ENCODE results near the gene CLDN20. TPM values are rescaled to one million over a fixed set of nuclear protein-coding genes. Genes with fewer than 3 reads are reported as not detected.

CLDN20 gene
- total RNA-seq, 2 experiments from 2014 or later = not detected

GRCh38 chr6:155271145-155271544 lies 7.3 kb downstream of the CLDN20 start:
- DNase-seq = no peak
- Mint-ChIP-seq H3K36me3 (peaks cover 25% of the 10 kb centered on the region), H3K4me3 (no peak overlapping the region), H3K4me1 (peaks cover 10% of the 10 kb centered on the region), H3K9me3 (no peaks in the 10 kb centered on the region), H3K27ac (no peak overlapping the region), H3K27me3 (no peaks in the 10 kb centered on the region)

- H3K4me3 Mint-ChIP-seq = no peak overlapping the region
- no peak for DNase-seq
- no peaks in the 10 kb centered on the region for H3K9me3 Mint-ChIP-seq
- H3K27ac Mint-ChIP-seq = peak overlapping the region; percentile 61
- H3K36me3 Mint-ChIP-seq = peaks cover 21% of the 10 kb centered on the region
- H3K4me1 Mint-ChIP-seq = peaks cover 11% of the 10 kb centered on the region
- H3K27me3 Mint-ChIP-seq = no peaks in the 10 kb centered on the region
Measured at GRCh38 chr6:155272353-155273232, 8.8 kb downstream of the CLDN20 start.

DNA sequence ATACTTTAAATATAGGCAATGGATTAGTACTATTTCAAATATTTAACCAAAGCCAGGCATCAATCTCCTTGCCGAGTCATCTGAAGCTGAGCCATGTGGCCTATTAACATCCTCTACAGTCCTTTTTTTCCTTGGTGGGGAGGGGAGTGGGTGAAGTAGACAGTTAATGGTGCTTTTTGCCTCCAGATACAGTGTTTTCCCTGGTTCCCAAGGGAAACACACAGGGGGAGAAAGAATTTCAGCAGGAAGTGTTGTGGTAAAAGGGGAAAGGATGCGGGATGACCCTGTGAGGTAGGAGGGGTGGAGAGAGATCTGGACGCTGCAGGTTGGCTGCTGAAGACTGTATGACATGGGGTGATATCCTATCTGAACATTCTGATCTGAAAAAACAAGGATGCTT lies 9.6 kb downstream of the CLDN20 start:
- H3K27ac Mint-ChIP-seq = peak overlapping the region; percentile 1
- H3K9me3 Mint-ChIP-seq = no peaks in the 10 kb centered on the region

GRCh38 chr6:155274106-155274505 lies 10.3 kb downstream of the CLDN20 start:
- no peak for DNase-seq
- Mint-ChIP-seq H3K36me3 (peaks cover 21% of the 10 kb centered on the region), H3K4me3 (no peak overlapping the region), H3K4me1 (peaks cover 7% of the 10 kb centered on the region), H3K9me3 (no peaks in the 10 kb centered on the region), H3K27ac (no peak overlapping the region), H3K27me3 (no peaks in the 10 kb centered on the region)

More for the DNA sequence above, 9.6 kb downstream of the CLDN20 start:
- Mint-ChIP-seq H3K4me3 (no peak overlapping the region), H3K36me3 (peaks cover 21% of the 10 kb centered on the region), H3K27me3 (no peaks in the 10 kb centered on the region), H3K4me1 (peaks cover 7% of the 10 kb centered on the region)
- no peak for DNase-seq

DNA sequence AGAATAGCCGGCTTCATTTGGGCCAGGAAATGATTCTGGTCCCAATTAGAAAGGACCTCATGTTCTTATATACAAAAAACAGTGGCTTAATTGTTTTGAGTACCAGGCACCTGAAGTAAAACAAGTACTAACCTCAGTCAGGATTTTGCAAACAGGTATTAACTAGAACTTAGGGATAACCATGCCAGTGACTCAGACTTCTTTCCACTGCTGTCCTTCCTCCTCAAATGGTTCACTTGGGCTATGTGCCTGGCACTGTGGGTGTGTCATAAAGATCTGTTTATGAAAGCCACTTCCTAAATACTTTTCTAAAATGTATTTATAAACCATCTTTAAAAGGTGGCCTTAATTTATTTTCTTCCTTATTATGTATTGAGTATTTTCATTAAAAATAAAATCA lies 10.7 kb downstream of the CLDN20 start:
- Mint-ChIP-seq H3K9me3 (no peaks in the 10 kb centered on the region), H3K27me3 (no peaks in the 10 kb centered on the region), H3K36me3 (peaks cover 21% of the 10 kb centered on the region), H3K4me3 (no peak overlapping the region), H3K4me1 (peaks cover 9% of the 10 kb centered on the region), H3K27ac (no peak overlapping the region)
- no peak for DNase-seq

GRCh38 chr6:155275808-155276480 lies 12.1 kb downstream of the CLDN20 start:
- peaks cover 9% of the 10 kb centered on the region for H3K4me1 Mint-ChIP-seq
- DNase-seq = no peak
- peaks cover 23% of the 10 kb centered on the region for H3K36me3 Mint-ChIP-seq
- H3K9me3 Mint-ChIP-seq = no peaks in the 10 kb centered on the region
- no peak overlapping the region for H3K27ac Mint-ChIP-seq
- no peaks in the 10 kb centered on the region for H3K27me3 Mint-ChIP-seq
- no peak overlapping the region for H3K4me3 Mint-ChIP-seq

DNA sequence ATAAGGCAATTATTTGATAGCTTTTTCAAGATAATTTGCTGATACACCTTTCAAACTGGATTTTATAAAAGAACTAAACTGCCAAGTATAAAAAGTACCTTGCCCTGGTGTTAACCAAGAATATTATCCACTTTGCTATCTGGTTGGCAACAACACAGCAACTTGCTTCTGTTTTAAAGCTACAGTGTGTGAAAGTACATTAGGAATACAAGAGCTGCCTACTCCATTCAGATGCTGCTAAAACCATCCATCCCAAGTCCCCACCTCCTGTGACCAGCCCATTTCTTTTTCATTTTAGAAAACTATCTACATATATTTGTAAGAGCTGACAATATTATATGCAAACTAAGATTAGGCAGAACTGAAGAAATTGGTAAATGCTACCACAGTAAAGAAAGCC lies 12.8 kb downstream of the CLDN20 start:
- H3K9me3 Mint-ChIP-seq = no peaks in the 10 kb centered on the region
- H3K4me1 Mint-ChIP-seq = peaks cover 9% of the 10 kb centered on the region
- no peak overlapping the region for H3K4me3 Mint-ChIP-seq
- peaks cover 27% of the 10 kb centered on the region for H3K36me3 Mint-ChIP-seq
- no peak for DNase-seq
- no peak overlapping the region for H3K27ac Mint-ChIP-seq
- no peaks in the 10 kb centered on the region for H3K27me3 Mint-ChIP-seq

GRCh38 chr6:155278319-155279049 lies 14.7 kb downstream of the CLDN20 start:
- Mint-ChIP-seq H3K9me3 (no peaks in the 10 kb centered on the region), H3K27ac (no peak overlapping the region), H3K36me3 (peaks cover 27% of the 10 kb centered on the region), H3K27me3 (no peaks in the 10 kb centered on the region), H3K4me1 (peaks cover 5% of the 10 kb centered on the region), H3K4me3 (no peak overlapping the region)
- DNase-seq = no peak

DNA sequence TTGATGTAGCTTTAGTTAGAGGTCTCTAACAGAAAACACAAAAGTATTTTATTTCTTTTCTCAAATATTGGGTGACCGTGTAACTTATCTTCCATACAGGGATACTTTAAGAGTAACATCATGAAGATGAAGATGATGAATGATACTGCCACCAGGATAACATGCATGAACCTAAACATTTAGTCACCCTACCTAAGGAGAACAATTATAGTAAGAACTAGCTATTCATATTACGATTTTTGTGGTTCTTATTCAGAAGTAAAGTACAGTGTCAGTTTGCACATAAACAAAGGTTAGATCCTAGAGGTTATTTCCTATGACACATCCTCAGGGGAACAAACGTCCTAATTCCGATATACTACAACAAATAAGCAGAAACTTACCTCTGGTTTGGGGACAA lies 21.0 kb downstream of the CLDN20 start:
- no peak overlapping the region for H3K27ac Mint-ChIP-seq
- H3K36me3 Mint-ChIP-seq = peaks cover 22% of the 10 kb centered on the region
- no peak overlapping the region for H3K4me3 Mint-ChIP-seq
- H3K9me3 Mint-ChIP-seq = no peaks in the 10 kb centered on the region
- no peak for DNase-seq
- no peaks in the 10 kb centered on the region for H3K27me3 Mint-ChIP-seq
- H3K4me1 Mint-ChIP-seq = peaks cover 5% of the 10 kb centered on the region

GRCh38 chr6:155287762-155288161 lies 23.9 kb downstream of the CLDN20 start:
- Mint-ChIP-seq H3K4me3 (no peak overlapping the region), H3K36me3 (peaks cover 23% of the 10 kb centered on the region), H3K9me3 (no peaks in the 10 kb centered on the region), H3K27me3 (no peaks in the 10 kb centered on the region), H3K4me1 (peaks cover 6% of the 10 kb centered on the region), H3K27ac (no peak overlapping the region)
- DNase-seq = no peak

DNA sequence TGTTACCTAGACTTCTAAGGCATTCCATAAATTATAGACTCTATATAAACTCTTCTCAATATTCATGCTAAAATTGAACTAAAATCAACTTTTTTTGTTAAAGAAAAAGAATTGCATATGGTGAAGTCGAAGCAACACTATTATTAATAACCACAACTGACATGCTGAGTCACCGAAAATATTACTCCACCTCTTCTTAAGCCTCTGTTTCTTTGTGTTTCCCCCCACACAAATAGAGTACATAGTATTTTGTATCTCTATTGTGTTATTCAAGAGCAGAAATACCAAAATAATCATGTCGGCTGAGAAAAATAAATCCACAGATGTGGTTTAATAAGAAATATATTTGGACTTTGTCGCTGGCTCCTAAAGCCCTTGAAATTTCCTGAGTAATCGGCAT lies 26.7 kb downstream of the CLDN20 start:
- Mint-ChIP-seq H3K27ac (no peak overlapping the region), H3K9me3 (no peaks in the 10 kb centered on the region), H3K4me3 (no peak overlapping the region), H3K27me3 (no peaks in the 10 kb centered on the region), H3K4me1 (peaks cover 6% of the 10 kb centered on the region), H3K36me3 (peaks cover 28% of the 10 kb centered on the region)
- no peak for DNase-seq

DNA sequence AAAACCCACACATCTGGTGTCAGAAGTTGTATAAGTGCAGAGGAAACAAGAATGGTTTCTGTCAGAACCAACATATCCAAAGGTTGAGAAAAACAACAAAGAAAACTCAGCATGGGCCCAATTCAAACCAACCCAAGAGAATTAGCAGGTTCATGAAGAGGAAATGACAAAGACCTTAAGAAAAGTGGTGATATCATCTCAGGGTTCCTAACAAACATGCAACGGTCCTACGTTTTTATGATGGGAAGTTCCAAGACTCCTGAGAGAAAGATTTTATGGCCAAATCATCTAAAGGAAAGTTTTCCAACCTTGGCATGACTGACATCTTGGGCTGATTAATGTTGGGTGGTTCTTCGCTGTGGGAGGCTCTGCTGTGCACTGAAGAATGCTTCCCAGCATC lies 27.5 kb downstream of the CLDN20 start:
- Mint-ChIP-seq H3K27me3 (no peaks in the 10 kb centered on the region), H3K9me3 (no peaks in the 10 kb centered on the region), H3K4me3 (no peak overlapping the region), H3K27ac (no peak overlapping the region), H3K36me3 (peaks cover 28% of the 10 kb centered on the region), H3K4me1 (peaks cover 6% of the 10 kb centered on the region)
- no peak for DNase-seq

DNA sequence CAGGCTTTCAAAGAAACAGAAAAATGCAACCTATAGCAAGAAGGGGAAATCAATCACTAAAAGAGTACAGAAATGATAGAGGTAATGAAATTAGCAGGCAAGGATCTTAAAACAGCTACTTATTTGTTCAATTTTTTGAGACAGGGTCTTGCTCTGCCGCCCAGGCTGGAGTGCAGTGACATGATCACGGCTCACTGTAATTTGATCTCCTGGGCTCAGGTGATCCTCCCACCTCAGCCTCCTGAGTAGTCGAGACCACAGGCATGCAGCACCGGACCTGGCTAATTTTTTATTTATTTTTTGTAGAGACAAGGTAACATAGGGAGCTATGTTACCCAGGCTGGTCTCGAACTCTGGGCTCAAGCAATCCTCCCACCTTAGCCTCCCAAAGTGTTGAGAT lies 28.9 kb downstream of the CLDN20 start:
- no peaks in the 10 kb centered on the region for H3K27me3 Mint-ChIP-seq
- DNase-seq = no peak
- no peak overlapping the region for H3K27ac Mint-ChIP-seq
- no peak overlapping the region for H3K4me3 Mint-ChIP-seq
- no peaks in the 10 kb centered on the region for H3K9me3 Mint-ChIP-seq
- peaks cover 10% of the 10 kb centered on the region for H3K4me1 Mint-ChIP-seq
- H3K36me3 Mint-ChIP-seq = peaks cover 26% of the 10 kb centered on the region

DNA sequence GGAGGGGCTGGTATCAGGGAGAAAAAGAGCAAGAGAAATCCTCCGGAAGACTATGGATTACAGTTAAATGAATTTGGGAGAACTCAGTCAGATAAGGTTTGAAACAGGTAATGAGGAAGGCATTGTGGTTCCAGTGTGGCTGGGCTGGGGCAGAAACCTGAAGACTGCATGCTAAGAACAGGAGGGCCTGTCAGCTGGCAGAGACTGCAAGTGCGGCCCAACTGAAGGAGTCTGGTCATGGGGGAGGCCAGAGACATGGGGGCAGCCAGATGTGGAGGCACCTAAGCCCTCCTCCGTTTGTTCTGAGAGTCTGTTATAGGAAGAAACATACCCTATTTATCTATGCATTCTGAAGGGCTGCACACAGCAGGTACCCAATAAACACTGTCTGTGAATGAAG lies 33.9 kb downstream of the CLDN20 start:
- peak overlapping the region; percentile 60 for H3K27ac Mint-ChIP-seq
- H3K4me1 Mint-ChIP-seq = peaks cover 9% of the 10 kb centered on the region
- no peaks in the 10 kb centered on the region for H3K27me3 Mint-ChIP-seq
- peaks cover 22% of the 10 kb centered on the region for H3K36me3 Mint-ChIP-seq
- no peak overlapping the region for H3K4me3 Mint-ChIP-seq
- DNase-seq = no peak
- no peaks in the 10 kb centered on the region for H3K9me3 Mint-ChIP-seq

DNA sequence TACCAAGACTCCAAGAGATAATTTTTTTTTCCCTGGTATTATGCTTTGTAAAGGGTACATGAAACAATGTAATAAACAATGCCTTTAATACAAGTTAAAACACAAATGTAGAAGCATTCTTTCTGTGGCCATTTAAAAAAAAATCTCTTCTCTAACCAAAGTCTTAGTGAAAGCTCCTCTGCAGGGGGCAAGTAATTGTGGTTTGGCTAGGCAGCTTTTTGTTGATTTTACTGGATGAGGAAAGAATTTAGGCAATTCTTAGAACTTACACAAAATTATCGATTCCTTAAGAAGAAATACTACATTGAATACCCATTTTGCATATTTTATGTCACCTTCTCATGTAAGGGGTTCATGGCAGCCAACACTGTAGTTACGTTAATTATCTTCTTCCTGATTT lies 38.1 kb downstream of the CLDN20 start:
- Mint-ChIP-seq H3K4me3 (no peak overlapping the region), H3K27ac (no peak overlapping the region), H3K36me3 (peaks cover 28% of the 10 kb centered on the region), H3K9me3 (no peaks in the 10 kb centered on the region), H3K4me1 (peaks cover 21% of the 10 kb centered on the region), H3K27me3 (no peaks in the 10 kb centered on the region)
- DNase-seq = no peak

All from activated naive CD8-positive, alpha-beta T cell treated with anti-CD3 and anti-CD28 coated beads for 36 hours (primary cell).